Measurements from ENCODE around the gene WASF2.
"Not testable (repeated sequence)": the region's sequence is repeated elsewhere in the genome, so short reads cannot be mapped to it uniquely, and the experiment has no call there.

WASF2 gene

GRCh38 chr1:27503033-27503432, 13.1 kb upstream of the WASF2 start:
- DNase-seq (ENCODE audit: insufficient read length, low spot score) (no peak), FAIRE-seq (no peak)

- FAIRE-seq; DNase-seq (ENCODE audit: insufficient read length, low spot score): not testable (repeated sequence)
Observed at GRCh38 chr1:27501159-27501558, 11.2 kb upstream of the WASF2 start.

- FAIRE-seq (no peak), DNase-seq (ENCODE audit: insufficient read length, low spot score) (no peak)
Observed at GRCh38 chr1:27499142-27499541, 9.2 kb upstream of the WASF2 start.

- FAIRE-seq (no peak), DNase-seq (ENCODE audit: insufficient read length, low spot score) (no peak)
Observed at GRCh38 chr1:27496604-27497155, 6.7 kb upstream of the WASF2 start.

- FAIRE-seq (peak; percentile 44), DNase-seq (ENCODE audit: insufficient read length, low spot score) (no peak)
Observed at GRCh38 chr1:27492796-27493195, 2.8 kb upstream of the WASF2 start.

- DNase-seq (ENCODE audit: insufficient read length, low spot score) (no peak), FAIRE-seq (peak; percentile 88)
Observed at GRCh38 chr1:27491748-27492700, 2.1 kb upstream of the WASF2 start.

- DNase-seq (ENCODE audit: insufficient read length, low spot score) (no peak), FAIRE-seq (peak; percentile 74)
Observed at GRCh38 chr1:27489501-27489972, 430 bp downstream of the WASF2 start.

GRCh38 chr1:27487966-27488884, 1.7 kb downstream of the WASF2 start:
- no peak for DNase-seq (ENCODE audit: insufficient read length, low spot score)
- peak; percentile 76 for FAIRE-seq

GRCh38 chr1:27485363-27485762, 4.6 kb downstream of the WASF2 start:
- FAIRE-seq (no peak), DNase-seq (ENCODE audit: insufficient read length, low spot score) (no peak)

- FAIRE-seq (no peak), DNase-seq (ENCODE audit: insufficient read length, low spot score) (no peak)
Observed at GRCh38 chr1:27483659-27484058, 6.3 kb downstream of the WASF2 start.

GRCh38 chr1:27481994-27482620, 7.9 kb downstream of the WASF2 start:
- DNase-seq (ENCODE audit: insufficient read length, low spot score), result no peak
- FAIRE-seq, result peak; percentile 75

GRCh38 chr1:27478098-27478497, 11.9 kb downstream of the WASF2 start:
- FAIRE-seq, result peak; percentile 79
- DNase-seq (ENCODE audit: insufficient read length, low spot score), result no peak

- FAIRE-seq (peak; percentile 8), DNase-seq (ENCODE audit: insufficient read length, low spot score) (no peak)
Observed at GRCh38 chr1:27476237-27476636, 13.7 kb downstream of the WASF2 start.

GRCh38 chr1:27475720-27476119, 14.2 kb downstream of the WASF2 start:
- DNase-seq (ENCODE audit: insufficient read length, low spot score), result no peak
- FAIRE-seq, result no peak

- FAIRE-seq (peak; percentile 33), DNase-seq (ENCODE audit: insufficient read length, low spot score) (no peak)
Observed at GRCh38 chr1:27473755-27474154, 16.2 kb downstream of the WASF2 start.

- not testable (repeated sequence) for FAIRE-seq; DNase-seq (ENCODE audit: insufficient read length, low spot score)
Observed at GRCh38 chr1:27472098-27472497, 17.9 kb downstream of the WASF2 start.

- FAIRE-seq (no peak), DNase-seq (ENCODE audit: insufficient read length, low spot score) (no peak)
Observed at GRCh38 chr1:27471477-27471876, 18.5 kb downstream of the WASF2 start.

- no peak for FAIRE-seq
- DNase-seq (ENCODE audit: insufficient read length, low spot score), result no peak
Observed at GRCh38 chr1:27469334-27469733, 20.6 kb downstream of the WASF2 start.

GRCh38 chr1:27468378-27468777, 21.6 kb downstream of the WASF2 start:
- not testable (repeated sequence) for FAIRE-seq; DNase-seq (ENCODE audit: insufficient read length, low spot score)

GRCh38 chr1:27464926-27465647, 24.9 kb downstream of the WASF2 start:
- FAIRE-seq, result no peak
- no peak for DNase-seq (ENCODE audit: insufficient read length, low spot score)

Data from GM19239 (cell line).